Muscle of arm (tissue), 12 donors: ENCODE data around the gene HOOK1. TPM values are rescaled to one million over a fixed set of nuclear protein-coding genes. Genes with fewer than 3 reads are reported as not detected.
"Not testable (repeated sequence)": the region's sequence is repeated elsewhere in the genome, so short reads cannot be mapped to it uniquely, and the experiment has no call there.

ENCODE experiments used
- DNase-seq: peaks from one replicate; pipeline ENCODE4 v3.0.0-alpha.2; 2013
- polyA plus RNA-seq, 12 donors: library from polyadenylated mRNA; unstranded; fragments of 120-200 nt; gene quantifications; one replicate each; pipeline ENCODE4 v1.2.1, GENCODE V29; 2013; ENCODE audit not compliant: insufficient read length in 12 of 12

The HOOK1 gene
- polyA plus RNA-seq, 12 donors: 0.73 to 12.6 (median 4.5) TPM; not detected in 1

GRCh38 chr1:59819566-59820438, 5.1 kb downstream of the HOOK1 start:
- no peak for DNase-seq

GRCh38 chr1:59827055-59827643, 12.4 kb downstream of the HOOK1 start:
- no peak for DNase-seq

- no peak for DNase-seq
Observed at GRCh38 chr1:59828160-59828559, 13.4 kb downstream of the HOOK1 start.

- no peak for DNase-seq
Observed at GRCh38 chr1:59831529-59831928, 16.8 kb downstream of the HOOK1 start.

GRCh38 chr1:59833022-59833421, 18.3 kb downstream of the HOOK1 start:
- DNase-seq: no peak

- DNase-seq: no peak
Observed at GRCh38 chr1:59833991-59834390, 19.2 kb downstream of the HOOK1 start.

- DNase-seq: not testable (repeated sequence)
Observed at GRCh38 chr1:59837857-59838256, 23.1 kb downstream of the HOOK1 start.

GRCh38 chr1:59845091-59845490, 30.3 kb downstream of the HOOK1 start:
- DNase-seq: no peak

- DNase-seq: no peak
Observed at GRCh38 chr1:59846209-59846894, 31.6 kb downstream of the HOOK1 start.

- DNase-seq: no peak
Observed at GRCh38 chr1:59846895-59847282, 32.1 kb downstream of the HOOK1 start.

- no peak for DNase-seq
Observed at GRCh38 chr1:59852117-59852516, 37.4 kb downstream of the HOOK1 start.

GRCh38 chr1:59855297-59855696, 40.5 kb downstream of the HOOK1 start:
- not testable (repeated sequence) for DNase-seq

- no peak for DNase-seq
Observed at GRCh38 chr1:59856725-59857338, 42.1 kb downstream of the HOOK1 start.

GRCh38 chr1:59857679-59858354, 43.1 kb downstream of the HOOK1 start:
- no peak for DNase-seq

GRCh38 chr1:59866462-59866861, 51.7 kb downstream of the HOOK1 start:
- DNase-seq: no peak

- DNase-seq: no peak
Observed at GRCh38 chr1:59871746-59872145, 57.0 kb downstream of the HOOK1 start.

- no peak for DNase-seq
Observed at GRCh38 chr1:59877108-59877682, 62.4 kb downstream of the HOOK1 start.

- no peak for DNase-seq
Observed at GRCh38 chr1:59878370-59878769, 63.6 kb downstream of the HOOK1 start.

- DNase-seq: peak; percentile 40
Observed at GRCh38 chr1:59879574-59879973, 64.8 kb downstream of the HOOK1 start.

GRCh38 chr1:59879996-59880505, 65.3 kb downstream of the HOOK1 start:
- DNase-seq: no peak

- no peak for DNase-seq
Observed at GRCh38 chr1:59880735-59881134, 66.0 kb downstream of the HOOK1 start.
